ENCODE measurements around the gene HES7.

Gene HES7

DNA sequence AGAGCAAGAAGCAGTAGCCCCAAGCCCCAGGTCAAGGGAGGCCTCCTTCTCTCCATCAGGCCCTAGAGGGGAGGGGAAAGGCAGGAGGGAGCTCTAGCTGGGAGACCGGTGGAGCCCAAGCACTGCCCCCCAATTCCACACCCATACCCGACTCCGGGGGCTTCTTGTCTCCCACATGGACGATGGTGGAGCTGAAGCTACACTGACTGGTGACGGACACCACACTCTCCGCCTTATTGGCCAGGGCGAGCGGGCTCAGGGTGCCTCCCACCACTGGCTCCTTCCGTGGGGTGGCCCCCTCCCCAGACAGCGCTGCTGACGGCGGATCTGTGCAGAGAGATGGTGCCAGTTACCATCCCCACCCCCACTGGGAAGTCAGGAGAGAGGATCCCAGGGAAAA lies 21.9 kb upstream of the HES7 start:
- no peak for DNase-seq (ENCODE audit: extremely low spot score, insufficient read length, low read depth)
- FAIRE-seq = no peak

- FAIRE-seq (no peak), DNase-seq (ENCODE audit: extremely low spot score, insufficient read length, low read depth) (no peak)
These were observed 20.7 kb upstream of the HES7 start for GRCh38 chr17:8144401-8145231.

- DNase-seq (ENCODE audit: extremely low spot score, insufficient read length, low read depth) = no peak
- no peak for FAIRE-seq
These were observed 19.9 kb upstream of the HES7 start for GRCh38 chr17:8143581-8144400.

DNA sequence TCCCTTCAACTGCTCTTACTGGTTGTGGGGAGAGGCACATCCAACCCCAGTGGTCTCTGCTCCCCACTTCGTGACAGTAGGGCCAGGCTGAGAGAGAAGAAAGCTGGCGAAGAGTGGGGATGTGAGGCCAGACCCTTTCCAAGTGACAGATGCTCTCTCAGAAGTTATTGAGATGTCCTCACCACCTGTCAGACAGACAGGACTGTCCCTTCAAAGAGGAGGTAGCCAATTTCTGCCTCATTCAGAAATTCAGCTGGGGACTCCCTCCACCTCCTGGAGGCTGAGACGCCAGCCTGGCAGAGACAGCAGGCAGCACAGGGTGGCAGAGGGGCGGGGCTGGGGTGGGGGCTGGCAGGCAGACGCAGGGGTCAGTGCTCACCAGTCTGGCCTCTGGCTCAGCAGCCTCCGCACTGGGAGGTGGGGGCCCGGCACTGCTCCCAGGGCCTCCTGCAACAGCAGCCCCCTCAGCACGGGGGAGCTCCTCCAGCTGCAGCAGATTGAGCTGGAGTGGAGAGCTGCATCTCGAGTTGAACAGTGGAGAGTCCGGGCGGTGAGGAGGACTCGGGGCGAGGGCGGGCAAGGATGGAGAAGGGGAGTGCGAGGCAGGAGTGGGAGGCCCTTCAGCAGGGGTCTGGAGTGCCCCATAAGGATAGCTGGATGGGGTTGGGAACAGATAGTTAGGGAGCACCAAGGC lies 19.1 kb upstream of the HES7 start:
- FAIRE-seq (no peak), DNase-seq (ENCODE audit: extremely low spot score, insufficient read length, low read depth) (no peak)

DNA sequence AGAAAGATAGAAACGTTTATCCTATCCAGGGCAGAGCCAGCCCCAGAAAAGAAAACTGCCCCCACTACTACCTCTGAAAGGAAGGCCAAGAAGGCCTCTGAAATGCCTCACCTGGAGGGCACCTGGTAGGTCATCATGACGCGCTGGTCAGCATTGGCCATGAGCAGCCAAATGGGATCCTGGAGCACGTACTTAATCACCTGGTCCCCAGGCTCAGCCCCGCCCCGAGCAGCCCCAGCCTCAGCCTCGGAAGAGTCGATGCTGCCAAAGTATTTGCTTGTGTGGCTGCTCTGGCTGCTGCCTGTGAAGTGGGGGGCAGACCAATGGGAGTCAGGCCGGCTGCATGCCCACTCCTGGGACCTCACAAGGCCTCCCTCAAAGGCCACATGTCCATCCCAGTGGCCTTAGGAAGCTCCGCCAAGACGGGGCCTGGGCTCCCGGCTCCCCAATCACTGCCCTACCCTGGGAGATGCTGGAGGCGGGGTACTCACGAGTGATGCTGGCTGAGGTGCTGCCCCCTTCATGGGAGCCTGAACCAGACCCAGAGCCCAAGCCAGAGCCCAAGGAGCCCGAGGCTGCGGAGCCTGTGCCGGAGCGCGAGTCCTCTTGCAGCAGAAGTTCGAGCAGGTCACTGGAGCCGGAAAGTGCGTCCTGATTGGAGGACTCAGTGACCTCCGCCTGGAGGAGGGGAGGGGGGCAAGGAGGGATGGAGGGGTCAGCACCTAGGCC lies 18.4 kb upstream of the HES7 start:
- DNase-seq (ENCODE audit: extremely low spot score, insufficient read length, low read depth) = no peak
- FAIRE-seq = no peak

GRCh38 chr17:8141741-8142140 lies 17.8 kb upstream of the HES7 start:
- DNase-seq (ENCODE audit: extremely low spot score, insufficient read length, low read depth) (no peak), FAIRE-seq (no peak)

GRCh38 chr17:8141045-8141444 lies 17.1 kb upstream of the HES7 start:
- no peak for FAIRE-seq
- DNase-seq (ENCODE audit: extremely low spot score, insufficient read length, low read depth) = no peak

DNA sequence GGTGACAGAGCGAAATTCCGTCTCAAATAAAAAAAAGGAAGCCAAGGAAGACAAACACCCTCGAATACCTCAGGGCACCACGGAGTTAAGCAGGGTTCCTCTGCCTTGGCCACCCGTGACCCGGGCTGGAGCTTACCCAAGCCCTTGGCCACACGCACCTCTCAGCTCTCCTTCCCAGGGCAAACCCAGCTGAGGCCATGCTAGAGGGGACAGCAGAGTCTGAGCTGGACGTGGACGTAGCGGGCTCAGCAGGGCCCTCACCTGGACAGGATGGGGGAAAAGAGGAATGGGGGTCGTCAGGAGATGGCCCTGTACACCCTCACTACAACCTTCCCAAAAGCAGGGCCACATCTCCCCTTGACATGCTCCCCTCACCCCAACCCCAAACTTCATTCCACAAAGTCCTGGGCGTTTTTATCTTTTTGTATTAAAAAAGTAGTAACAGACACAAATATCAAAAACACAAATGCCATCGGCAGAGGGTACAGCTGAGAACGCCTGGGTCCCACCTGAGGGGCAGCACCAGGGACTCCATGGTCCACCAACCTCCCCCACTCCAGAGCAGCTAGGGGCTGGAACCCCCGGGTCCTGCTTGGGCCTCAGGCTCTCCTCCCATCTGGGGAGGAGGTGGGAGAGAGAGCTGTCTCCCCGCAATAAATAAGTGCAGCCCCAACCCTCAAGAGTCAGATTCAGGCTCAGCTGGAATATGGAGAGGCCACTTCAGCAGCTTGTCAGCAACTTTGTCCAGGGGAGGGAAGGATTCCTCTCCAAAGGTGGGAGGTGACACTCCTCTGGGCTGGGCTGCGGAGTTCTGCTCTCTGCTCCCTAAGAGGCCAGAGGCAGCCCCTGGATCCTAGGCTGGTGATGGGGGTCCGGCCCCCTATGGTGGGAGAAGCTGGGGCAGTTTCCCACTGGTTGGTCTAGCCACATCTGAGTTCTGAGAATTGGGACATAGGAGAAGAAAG lies 16.4 kb upstream of the HES7 start:
- DNase-seq (ENCODE audit: extremely low spot score, insufficient read length, low read depth) = no peak
- no peak for FAIRE-seq

- peak; percentile 81 for DNase-seq (ENCODE audit: extremely low spot score, insufficient read length, low read depth)
- peak; percentile 94 for FAIRE-seq
These were observed 14.9 kb upstream of the HES7 start for GRCh38 chr17:8138672-8139371.

- FAIRE-seq = no peak
- no peak for DNase-seq (ENCODE audit: extremely low spot score, insufficient read length, low read depth)
These were observed 14.4 kb upstream of the HES7 start for GRCh38 chr17:8138374-8138671.

- DNase-seq (ENCODE audit: extremely low spot score, insufficient read length, low read depth) (no peak), FAIRE-seq (no peak)
These were observed 13.9 kb upstream of the HES7 start for GRCh38 chr17:8137645-8138373.

- DNase-seq (ENCODE audit: extremely low spot score, insufficient read length, low read depth) (no peak), FAIRE-seq (no peak)
These were observed 10.0 kb upstream of the HES7 start for GRCh38 chr17:8133941-8134340.

- FAIRE-seq (no peak), DNase-seq (ENCODE audit: extremely low spot score, insufficient read length, low read depth) (no peak)
These were observed 9.5 kb upstream of the HES7 start for GRCh38 chr17:8133399-8133798.

DNA sequence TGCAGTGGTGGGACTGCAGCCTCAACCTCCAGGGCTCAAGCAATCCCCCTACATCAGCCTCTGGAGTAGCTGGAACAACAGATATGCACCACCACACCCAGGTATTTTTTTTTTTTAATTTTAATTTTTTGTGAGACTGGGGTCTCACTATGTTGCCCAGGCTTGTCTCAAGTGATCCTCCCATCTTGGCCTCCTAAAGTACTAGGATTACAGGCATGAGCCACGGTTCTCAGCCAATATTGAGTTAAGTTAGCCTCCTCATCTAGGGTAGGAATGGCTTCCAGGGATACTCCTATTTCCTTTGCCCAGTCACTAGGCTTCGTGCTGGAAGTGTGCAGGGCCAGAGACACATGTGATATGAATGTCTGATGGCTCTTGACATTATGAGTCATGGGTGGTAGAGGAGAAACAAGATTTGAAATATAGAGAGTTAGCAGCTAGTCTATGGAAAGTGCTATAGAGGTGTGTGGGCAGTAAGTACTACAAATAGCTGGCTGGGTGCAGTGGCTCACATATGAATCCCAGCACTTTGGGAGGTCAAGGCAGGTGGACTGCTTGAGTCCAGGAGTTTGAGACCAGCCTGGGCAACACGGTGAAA lies 8.0 kb upstream of the HES7 start:
- no peak for DNase-seq (ENCODE audit: extremely low spot score, insufficient read length, low read depth)
- no peak for FAIRE-seq

- FAIRE-seq (no peak), DNase-seq (ENCODE audit: extremely low spot score, insufficient read length, low read depth) (no peak)
These were observed 4.3 kb upstream of the HES7 start for GRCh38 chr17:8128125-8128784.

DNA sequence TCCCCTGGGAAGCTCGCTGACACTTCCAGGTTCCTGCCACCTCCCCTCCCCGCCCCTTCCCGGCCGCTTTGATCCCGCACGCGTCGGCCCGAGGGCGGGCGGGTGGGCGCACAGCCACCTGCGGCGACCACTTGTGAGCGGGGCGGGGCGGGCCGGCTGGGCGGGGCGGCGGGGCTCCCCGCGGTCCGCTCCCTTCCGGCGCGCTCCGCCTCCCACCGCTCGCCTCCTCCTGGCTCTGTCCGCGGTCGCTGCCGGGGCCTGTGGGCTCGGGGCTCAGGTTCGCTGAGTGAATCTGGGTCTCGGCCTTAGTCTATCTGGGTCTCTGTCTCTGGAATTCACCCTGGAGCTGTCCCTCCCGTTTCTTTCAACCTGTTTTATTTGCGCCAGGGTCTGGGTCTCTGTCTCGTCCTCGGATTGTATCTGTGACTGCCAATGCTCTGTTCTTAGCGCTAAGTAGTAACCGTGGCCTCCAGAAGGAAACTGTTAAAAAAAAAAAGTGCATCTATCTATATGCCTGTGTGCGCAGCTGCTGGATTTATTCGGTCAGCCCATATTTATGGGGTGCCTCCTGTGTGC lies 2.7 kb upstream of the HES7 start:
- DNase-seq (ENCODE audit: extremely low spot score, insufficient read length, low read depth) = no peak
- FAIRE-seq = peak; percentile 39
